NCI-H1436 treated with DMSO at 0.1 percent for 48 hours (cell line): ENCODE measurements around the gene DPEP2.
"Not testable (repeated sequence)": the region's sequence is repeated elsewhere in the genome, so short reads cannot be mapped to it uniquely, and the experiment has no call there.

Experiments used
- DNase-seq: peaks from one replicate; lab custom pipeline; 2025; lab: John Stamatoyannopoulos, UW

Gene DPEP2

GRCh38 chr16:67975321-67976105 is 23.8 kb downstream of the DPEP2 start:
- DNase-seq, result no peak

GRCh38 chr16:67972285-67972684 is 27.0 kb downstream of the DPEP2 start:
- not testable (repeated sequence) for DNase-seq

GRCh38 chr16:67971111-67971510 is 28.2 kb downstream of the DPEP2 start:
- no peak for DNase-seq

- no peak for DNase-seq
These were observed 29.8 kb downstream of the DPEP2 start for GRCh38 chr16:67969254-67970039.

GRCh38 chr16:67968400-67969253 is 30.7 kb downstream of the DPEP2 start, which contains the start of gene SLC12A4:
Gene SLC12A4 (minus strand): TSS chr16:67968637. CDS start chr16:67968553, 84 bp downstream.
- DNase-seq, result no peak

- no peak for DNase-seq
These were observed 31.3 kb downstream of the DPEP2 start for GRCh38 chr16:67967958-67968399.

GRCh38 chr16:67967183-67967957 is 31.9 kb downstream of the DPEP2 start:
- DNase-seq, result no peak

GRCh38 chr16:67966549-67967182 is 32.6 kb downstream of the DPEP2 start:
- DNase-seq, result no peak

GRCh38 chr16:67965668-67966548 is 33.4 kb downstream of the DPEP2 start:
- no peak for DNase-seq

GRCh38 chr16:67964477-67965131 is 34.7 kb downstream of the DPEP2 start:
- no peak for DNase-seq

GRCh38 chr16:67963662-67964321 is 35.5 kb downstream of the DPEP2 start:
- DNase-seq, result no peak

GRCh38 chr16:67963292-67963661 is 36.0 kb downstream of the DPEP2 start:
- no peak for DNase-seq

- DNase-seq, result no peak
These were observed 37.1 kb downstream of the DPEP2 start for GRCh38 chr16:67962135-67962534.

GRCh38 chr16:67961551-67961957 is 37.7 kb downstream of the DPEP2 start:
- DNase-seq, result no peak

- no peak for DNase-seq
These were observed 39.6 kb downstream of the DPEP2 start for GRCh38 chr16:67959536-67960329.

- no peak for DNase-seq
These were observed 41.7 kb downstream of the DPEP2 start for GRCh38 chr16:67957622-67958021.

GRCh38 chr16:67954421-67955196 is 44.7 kb downstream of the DPEP2 start:
- no peak for DNase-seq
